Measurements from ENCODE around the gene WWOX. TPM values are rescaled to one million over a fixed set of nuclear protein-coding genes. Genes with fewer than 3 reads are reported as not detected.

Gene WWOX
- total RNA-seq, 3 donors from 2014 or later: 11.7 to 18.0 (median 13.8) TPM

DNA sequence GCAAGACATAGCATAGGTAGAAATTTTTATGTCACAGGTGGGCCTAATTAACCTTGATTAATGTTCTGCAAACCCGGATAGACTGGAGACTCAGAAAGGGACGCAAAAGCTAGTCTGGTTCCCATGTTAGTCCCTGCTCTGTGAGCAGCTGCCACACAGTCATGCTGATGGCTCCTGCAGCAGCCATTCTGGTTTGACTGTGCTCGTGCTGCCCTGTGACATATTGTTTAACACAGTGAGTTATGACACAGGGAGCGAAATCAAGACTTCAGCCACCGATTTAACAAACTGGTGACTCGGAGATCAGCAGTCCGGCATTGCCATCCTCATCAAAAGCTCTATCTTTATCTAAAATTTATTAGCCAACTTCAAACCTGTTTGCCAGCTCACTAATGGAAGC, 169.8 kb downstream of the WWOX start:
- ATAC-seq (no peak), DNase-seq (no peak)
- Histone ChIP-seq H3K4me1 (ENCODE audit: low read depth) (no peaks in the 10 kb centered on the region), H3K9me3 (no peaks in the 10 kb centered on the region), H3K4me3 (no peak overlapping the region), H3K36me3 (ENCODE audit: low read depth) (no peaks in the 10 kb centered on the region)
- TF ChIP-seq, protein P1, sequence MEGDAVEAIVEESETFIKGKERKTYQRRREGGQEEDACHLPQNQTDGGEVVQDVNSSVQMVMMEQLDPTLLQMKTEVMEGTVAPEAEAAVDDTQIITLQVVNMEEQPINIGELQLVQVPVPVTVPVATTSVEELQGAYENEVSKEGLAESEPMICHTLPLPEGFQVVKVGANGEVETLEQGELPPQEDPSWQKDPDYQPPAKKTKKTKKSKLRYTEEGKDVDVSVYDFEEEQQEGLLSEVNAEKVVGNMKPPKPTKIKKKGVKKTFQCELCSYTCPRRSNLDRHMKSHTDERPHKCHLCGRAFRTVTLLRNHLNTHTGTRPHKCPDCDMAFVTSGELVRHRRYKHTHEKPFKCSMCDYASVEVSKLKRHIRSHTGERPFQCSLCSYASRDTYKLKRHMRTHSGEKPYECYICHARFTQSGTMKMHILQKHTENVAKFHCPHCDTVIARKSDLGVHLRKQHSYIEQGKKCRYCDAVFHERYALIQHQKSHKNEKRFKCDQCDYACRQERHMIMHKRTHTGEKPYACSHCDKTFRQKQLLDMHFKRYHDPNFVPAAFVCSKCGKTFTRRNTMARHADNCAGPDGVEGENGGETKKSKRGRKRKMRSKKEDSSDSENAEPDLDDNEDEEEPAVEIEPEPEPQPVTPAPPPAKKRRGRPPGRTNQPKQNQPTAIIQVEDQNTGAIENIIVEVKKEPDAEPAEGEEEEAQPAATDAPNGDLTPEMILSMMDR (IDR thresholded peaks at IDR 0.05): no peak
- intact Hi-C loops (cut with DNase I, micrococcal nuclease): no loop called here

DNA sequence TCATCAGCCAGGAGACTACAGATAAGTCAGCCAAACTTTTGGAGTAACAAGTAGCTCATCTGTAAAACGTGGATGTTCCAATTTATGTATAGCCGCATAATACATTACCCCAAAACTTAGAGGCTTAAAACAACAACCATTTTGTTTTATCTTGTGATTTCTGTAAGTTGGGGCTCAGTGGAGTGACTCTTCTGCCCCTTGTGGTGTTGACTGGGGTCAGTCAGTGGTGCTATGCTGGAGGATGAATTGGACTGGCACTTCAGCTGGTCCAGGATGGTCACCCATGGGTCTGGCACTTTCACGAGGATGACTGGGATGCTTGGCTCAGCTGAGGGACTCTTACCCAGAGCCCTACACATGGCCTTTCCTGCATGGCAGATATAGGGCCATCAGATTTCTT, 172.5 kb downstream of the WWOX start:
- no peak overlapping the region for H3K4me3 ChIP-seq
- H3K4me1 ChIP-seq (ENCODE audit: low read depth): no peaks in the 10 kb centered on the region
- DNase-seq (no peak), ATAC-seq (no peak)
- no peaks in the 10 kb centered on the region for H3K36me3 ChIP-seq (ENCODE audit: low read depth)
- TF ChIP-seq, protein P1 (IDR thresholded peaks at IDR 0.05): no peak
- no peaks in the 10 kb centered on the region for H3K9me3 ChIP-seq
- intact Hi-C loops (cut with DNase I, micrococcal nuclease): no loop called here

- TF ChIP-seq, protein P1 (IDR thresholded peaks at IDR 0.05): no peak
- Histone ChIP-seq H3K9me3 (no peaks in the 10 kb centered on the region), H3K4me3 (no peak overlapping the region), H3K36me3 (ENCODE audit: low read depth) (no peaks in the 10 kb centered on the region), H3K4me1 (ENCODE audit: low read depth) (no peaks in the 10 kb centered on the region)
- DNase-seq: no peak
- no peak for ATAC-seq
- intact Hi-C loops (cut with DNase I, micrococcal nuclease): no loop called here
Measured at GRCh38 chr16:78274771-78275170, 175.3 kb downstream of the WWOX start.

DNA sequence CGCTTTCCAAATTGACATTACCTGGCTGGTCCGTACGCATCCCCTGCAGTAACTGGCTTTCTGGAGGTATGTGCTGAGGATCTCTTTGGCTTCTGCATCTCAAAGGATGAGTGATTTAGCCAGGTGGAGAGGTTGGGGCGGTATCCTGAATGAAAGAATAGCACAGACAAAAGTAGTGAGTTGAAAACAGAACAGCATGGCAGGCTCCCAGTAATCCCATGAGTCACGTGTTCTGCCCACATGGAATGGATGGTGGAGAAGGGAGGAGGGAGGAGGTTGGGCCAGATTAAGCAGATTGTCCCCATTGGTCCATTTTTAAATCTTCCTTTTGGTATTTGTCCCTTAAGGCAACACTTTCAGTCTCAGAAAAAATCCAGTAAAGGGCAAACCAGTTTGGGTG, 176.0 kb downstream of the WWOX start:
- TF ChIP-seq, protein P1 (IDR thresholded peaks at IDR 0.05): no peak
- intact Hi-C loops (cut with DNase I, micrococcal nuclease): no loop called here
- DNase-seq (no peak), ATAC-seq (no peak)
- Histone ChIP-seq H3K36me3 (ENCODE audit: low read depth) (no peaks in the 10 kb centered on the region), H3K4me3 (no peak overlapping the region), H3K9me3 (no peaks in the 10 kb centered on the region), H3K4me1 (ENCODE audit: low read depth) (no peaks in the 10 kb centered on the region)

DNA sequence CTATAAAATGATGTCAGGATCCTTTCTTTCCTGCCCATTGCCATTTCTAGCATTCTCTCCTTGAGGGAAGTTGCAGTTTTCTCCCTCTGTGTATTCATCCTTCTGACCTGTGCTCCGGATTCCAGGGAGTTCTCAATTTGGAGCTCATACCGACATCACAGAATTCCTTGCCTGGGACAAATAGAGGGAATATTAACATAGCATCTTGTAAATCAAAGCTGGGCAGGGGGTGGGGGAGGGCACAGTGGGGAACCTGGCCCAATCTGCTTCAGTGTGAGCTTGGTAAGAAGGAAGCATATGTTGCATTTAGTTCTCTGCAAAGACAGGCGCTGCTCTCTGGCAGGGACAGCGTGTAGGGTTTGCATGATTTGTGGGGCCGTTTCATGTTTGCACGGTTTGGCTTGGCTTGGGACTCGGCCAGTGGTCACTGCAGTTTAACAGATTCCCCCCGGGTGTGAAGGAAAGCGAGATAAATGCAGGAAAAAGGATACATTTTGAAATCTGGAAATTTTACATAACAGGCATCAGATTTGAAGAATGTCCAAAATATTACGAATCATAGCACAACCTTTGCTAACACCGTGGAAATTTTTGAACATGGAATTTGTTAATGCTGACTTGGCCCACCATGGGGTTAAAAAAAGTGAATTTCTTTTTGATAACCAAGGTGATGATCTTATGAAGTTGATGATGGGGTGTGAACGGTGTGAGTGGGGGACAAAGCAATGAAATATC, 178.0 kb downstream of the WWOX start:
- DNase-seq (no peak), ATAC-seq (no peak)
- no peaks in the 10 kb centered on the region for H3K36me3 ChIP-seq (ENCODE audit: low read depth)
- H3K9me3 ChIP-seq: no peaks in the 10 kb centered on the region
- no peak overlapping the region for H3K4me3 ChIP-seq
- TF ChIP-seq, protein P1 (IDR thresholded peaks at IDR 0.05): no peak
- H3K4me1 ChIP-seq (ENCODE audit: low read depth): no peaks in the 10 kb centered on the region
- intact Hi-C loops (cut with DNase I, micrococcal nuclease): no loop called here
